Endothelial cell of umbilical vein (primary cell): ENCODE data around the gene MPL. TPM values are rescaled to one million over a fixed set of nuclear protein-coding genes. Genes with fewer than 3 reads are reported as not detected.
A peak's percentile ranks its signal among the peaks of the same experiment; 100 is the strongest.

Source experiments
- BruUV-seq: library from RNA; stranded (reverse); fragments of 400-500 nt; replicated peaks from 2 replicates; lab custom pipeline; 2021; lab: Mats Ljungman, UMichigan
- CTCF ChIA-PET: fragments of 300-600, 350-600 bp; sonication (Branson Sonifier 250); formaldehyde crosslinking; loops from one replicate; lab custom pipeline; 2021; ENCODE audit warnings: antibody characterized with exemption, inconsistent platforms; lab: Charles Lee
- POLR2A ChIA-PET: fragments of 300-600, 350-600 bp; sonication (Branson Sonifier 250); formaldehyde crosslinking; loops from one replicate; lab custom pipeline; 2021; ENCODE audit warnings: antibody characterized with exemption, inconsistent platforms; lab: Charles Lee
- DNase-seq: peaks from one replicate; pipeline ENCODE4 v3.0.0-alpha.2; 2011; ENCODE audit warnings: low read depth, low spot score
- FAIRE-seq: peaks from 2 replicates; lab custom pipeline; 2011; peaks lifted over from hg19 to GRCh38; lab: Jason Lieb, UNC
- H2AFZ ChIP-seq: 2 replicates; pipeline ENCODE4 v1.6.0; 2012; ENCODE audit warnings: low read depth, low read length, control low read depth, inconsistent platforms
- H3K27ac ChIP-seq: 2 replicates; pipeline ENCODE4 v1.5.1; 2011; ENCODE audit warnings: low read depth, mild to moderate bottlenecking, control low read depth, low read length, moderate library complexity; ENCODE audit not compliant: insufficient read depth
- H3K27me3 ChIP-seq, 2 experiments: 2 replicates each; pipeline versions ENCODE4 v1.6.0 to v1.6.1; 2011; ENCODE audit warnings: low read length in 2 of 2, mixed read lengths in 1 of 2; ENCODE audit not compliant: control insufficient read depth in 2 of 2, insufficient read depth in 2 of 2
- H3K36me3 ChIP-seq, 2 experiments: 2 replicates in 1 of 2; 3 replicates in 1 of 2; pipeline ENCODE4 v1.5.1; 2011; ENCODE audit warnings: low read length in 2 of 2, mild to moderate bottlenecking in 1 of 2, moderate library complexity in 1 of 2; ENCODE audit not compliant: control insufficient read depth in 2 of 2, insufficient read depth in 2 of 2; ENCODE audit errors: extremely low read depth in 1 of 2
- H3K4me1 ChIP-seq: 3 replicates; pipeline ENCODE4 v1.5.1; 2011; ENCODE audit warnings: mild to moderate bottlenecking, low read length; ENCODE audit not compliant: control insufficient read depth, insufficient read depth; ENCODE audit errors: extremely low read depth
- H3K4me2 ChIP-seq: 2 replicates; pipeline ENCODE4 v1.6.1; 2011; ENCODE audit warnings: low read length, control low read depth, mixed read lengths; ENCODE audit not compliant: insufficient read depth
- H3K4me3 ChIP-seq, 3 experiments: fragments of 200-600 bp in 1 of 3; sonication (generic), shearing (Covaris generic) in 1 of 3; replicated peaks in 1 of 3; 2 replicates each; pipeline ENCODE4 v1.5.1; 2011 to 2016; ENCODE audit warnings: control low read depth in 3 of 3, low read length in 3 of 3, mild to moderate bottlenecking in 2 of 3, inconsistent platforms in 1 of 3, low read depth in 1 of 3, moderate library complexity in 1 of 3; ENCODE audit not compliant: insufficient read depth in 1 of 3
- H3K79me2 ChIP-seq: 2 replicates; pipeline ENCODE4 v1.6.0; 2012; ENCODE audit warnings: low read length, inconsistent platforms; ENCODE audit not compliant: control insufficient read depth, insufficient read depth
- H3K9ac ChIP-seq: replicated peaks from 2 replicates; pipeline ENCODE3; 2011; ENCODE audit warnings: low read length, control low read depth; ENCODE audit not compliant: insufficient read depth; ENCODE audit errors: extremely low read depth
- H3K9me1 ChIP-seq: replicated peaks from 3 replicates; pipeline ENCODE4 v1.6.0; 2011; ENCODE audit warnings: mild to moderate bottlenecking, low read length; ENCODE audit not compliant: control insufficient read depth, insufficient read depth; ENCODE audit errors: extremely low read depth
- H3K9me3 ChIP-seq: replicated peaks from 2 replicates; pipeline ENCODE4 v1.5.1; 2012; ENCODE audit warnings: low read length, inconsistent platforms; ENCODE audit not compliant: control insufficient read depth, insufficient read depth
- H4K20me1 ChIP-seq: replicated peaks from 2 replicates; pipeline ENCODE3; 2011; ENCODE audit warnings: mild to moderate bottlenecking, low read length; ENCODE audit not compliant: control insufficient read depth, insufficient read depth; ENCODE audit errors: extremely low read depth
- CTCF ChIP-seq, 2 donors: IDR thresholded peaks; 1 replicate in 1 of 2; 2 replicates in 1 of 2; pipeline ENCODE4 v1.5.1; 2011; ENCODE audit warnings: low read length in 2 of 2, mild to moderate bottlenecking in 2 of 2, moderate library complexity in 2 of 2, control low read depth in 1 of 2, inconsistent platforms in 1 of 2, low read depth in 1 of 2; ENCODE audit not compliant: insufficient read depth in 1 of 2; ENCODE audit errors: extremely low read depth in 1 of 2
- EZH2 ChIP-seq: IDR thresholded peaks from 2 replicates; pipeline ENCODE4 v1.6.1; 2012; ENCODE audit warnings: borderline replicate concordance, low read depth, mild to moderate bottlenecking, moderate library complexity, low read length, inconsistent platforms; ENCODE audit not compliant: severe bottlenecking
- FOS ChIP-seq: IDR thresholded peaks from 2 replicates; pipeline ENCODE4 v1.6.1; 2011; ENCODE audit warnings: mild to moderate bottlenecking, low read length, moderate library complexity, borderline replicate concordance; ENCODE audit not compliant: insufficient read depth
- GATA2 ChIP-seq: IDR thresholded peaks from 2 replicates; pipeline ENCODE4 v1.7.0; 2011; ENCODE audit warnings: low read depth, mild to moderate bottlenecking, moderate library complexity, mixed read lengths, low read length; ENCODE audit not compliant: insufficient read length, insufficient read depth
- JUN ChIP-seq: IDR thresholded peaks from 2 replicates; pipeline ENCODE4 v1.6.1; 2011; ENCODE audit warnings: borderline replicate concordance, low read depth; ENCODE audit not compliant: insufficient read length, insufficient read depth
- MAX ChIP-seq: IDR thresholded peaks from 2 replicates; pipeline ENCODE4 v1.6.1; 2011; ENCODE audit not compliant: insufficient read depth, insufficient read length
- MYC ChIP-seq: IDR thresholded peaks from one replicate; pipeline ENCODE4 v1.6.1; 2011; ENCODE audit warnings: mild to moderate bottlenecking, low read depth, low read length
- POLR2A ChIP-seq: IDR thresholded peaks from 2 replicates; pipeline ENCODE4 v1.6.1; 2012; ENCODE audit warnings: low read depth, mild to moderate bottlenecking, control low read depth, low read length
- POLR2AphosphoS5 ChIP-seq: IDR thresholded peaks from 2 replicates; pipeline ENCODE4 v1.6.1; 2012; ENCODE audit warnings: low read depth, mild to moderate bottlenecking, control low read depth, low read length, moderate library complexity; ENCODE audit not compliant: insufficient read depth
- dilution Hi-C: fragments of 300-500 bp; cut with MboI; formaldehyde crosslinking; loops from one replicate; pipeline ENCODE4 v1.15.0; 2019; ENCODE audit warnings: low sequenced_read_pairs; ENCODE audit not compliant: extremely low pct_ligation_motif_present
- intact Hi-C: fragments of 100-400 bp; cut with micrococcal nuclease; formaldehyde crosslinking; loops from one replicate; pipeline ENCODE4 v1.10.0; 2022
- polyA plus RNA-seq, 4 experiments: library from polyadenylated mRNA; depleted of rRNA in 3 of 4; stranded (reverse) in 3 of 4; unstranded in 1 of 4; fragments of >200 nt; gene quantifications; 2 replicates each; pipeline versions ENCODE4 v1.2.1 to v1.2.3, GENCODE V29; 2011 to 2012; ENCODE audit warnings: missing spikeins in 1 of 4
- total RNA-seq: library from RNA; stranded (reverse); gene quantifications from 2 replicates; pipeline ENCODE4 v1.2.3, GENCODE V29; 2021

Gene MPL
- total and polyA plus RNA-seq, 2 donors (not counting 3 experiments of a cell fraction or from before 2014, with no cell fraction given): 0.14 to 0.24 TPM

DNA sequence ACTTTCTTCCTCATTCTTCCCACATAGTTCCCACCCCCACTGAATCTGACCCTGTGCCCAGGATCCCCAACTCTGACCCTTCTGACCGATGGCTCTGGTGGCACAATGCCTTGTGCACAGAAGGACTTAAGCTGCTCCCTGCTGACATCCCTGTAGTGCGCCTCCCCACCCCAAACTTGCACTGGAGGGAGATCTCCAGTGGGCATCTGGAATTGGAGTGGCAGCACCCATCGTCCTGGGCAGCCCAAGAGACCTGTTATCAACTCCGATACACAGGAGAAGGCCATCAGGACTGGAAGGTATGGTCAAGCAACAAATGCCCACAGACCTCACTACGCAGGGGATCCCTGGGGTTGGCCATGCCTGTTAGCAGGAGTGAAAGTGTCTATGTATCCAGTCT, 9.0 kb downstream of the MPL start:
- no peak for DNase-seq
- H3K9me1 ChIP-seq: no peaks in the 10 kb centered on the region
- dilution Hi-C loops (no loop called here), intact Hi-C loops (no loop called here)
- H3K4me3 ChIP-seq: no peak overlapping the region
- H4K20me1 ChIP-seq: no peaks in the 10 kb centered on the region
- H2AFZ ChIP-seq: no peak overlapping the region
- no peaks in the 10 kb centered on the region for H3K27me3 ChIP-seq
- no TSS peak for BruUV-seq
- no peaks in the 10 kb centered on the region for H3K9me3 ChIP-seq
- H3K4me1 ChIP-seq: peaks cover 3% of the 10 kb centered on the region
- H3K27ac ChIP-seq: no peak overlapping the region
- FAIRE-seq: no peak
- H3K4me2 ChIP-seq: no peak overlapping the region
- CTCF ChIA-PET: no interaction called here
- H3K36me3 ChIP-seq: no peaks in the 10 kb centered on the region
- no peak for TF ChIP-seq FOS
- no peak overlapping the region for H3K9ac ChIP-seq
- no peaks in the 10 kb centered on the region for H3K79me2 ChIP-seq
- POLR2A ChIA-PET: no interaction called here

DNA sequence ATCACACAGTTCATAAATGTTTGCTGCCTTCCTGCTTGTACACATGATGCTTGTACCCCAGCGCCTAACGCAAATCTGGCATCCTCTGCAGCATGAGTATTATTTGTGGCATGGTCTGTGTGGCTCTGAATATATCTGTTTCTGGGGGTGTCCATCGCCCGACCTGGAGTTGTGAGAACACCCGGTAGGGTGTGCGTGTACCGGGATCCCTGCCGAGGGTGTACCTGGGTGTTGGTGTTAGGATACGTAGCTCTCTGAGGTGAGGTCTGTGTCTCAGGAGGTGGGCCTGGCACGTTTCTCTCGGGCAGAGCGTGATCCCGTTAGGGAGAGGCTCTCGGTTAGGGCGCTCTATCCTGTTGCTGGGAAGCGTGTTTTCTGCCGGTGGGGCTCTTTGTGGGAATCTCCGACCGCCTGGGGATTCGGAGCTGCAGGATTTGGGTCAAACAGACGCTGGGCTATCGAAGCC, 10.8 kb downstream of the MPL start:
- no peaks in the 10 kb centered on the region for H3K9me3 ChIP-seq
- no peaks in the 10 kb centered on the region for H3K27me3 ChIP-seq
- no TSS peak for BruUV-seq
- H3K27ac ChIP-seq: no peak overlapping the region
- DNase-seq (no peak), FAIRE-seq (peak; percentile 24)
- H2AFZ ChIP-seq: peak overlapping the region; percentile 95
- H3K36me3 ChIP-seq: no peaks in the 10 kb centered on the region
- no peaks in the 10 kb centered on the region for H3K79me2 ChIP-seq
- H3K9me1 ChIP-seq: no peaks in the 10 kb centered on the region
- intact Hi-C loops: no loop called here
- peak overlapping the region in 2 of 3 experiments; percentile 2 to 33 for H3K4me3 ChIP-seq
- no peaks in the 10 kb centered on the region for H4K20me1 ChIP-seq
- dilution Hi-C loops: no loop called here
- CTCF ChIA-PET: interaction anchor here (0.8 to 2.0 kb wide), 4 partner anchors 10 to 121 kb away, joined by 3 to 9 read pairs (median 6); no protein-coding TSS in a partner anchor
- TF ChIP-seq JUN (no peak), POLR2A (no peak), EZH2 (no peak), FOS (no peak), CTCF (IDR thresholded peaks at IDR 0.05; ENCODE audit: extremely low read depth in 1 of 2, insufficient read depth in 1 of 2, low read depth in 1 of 2, low read length in 2 of 2) (no peak), MAX (no peak), POLR2AphosphoS5 (no peak), MYC (no peak), GATA2 (no peak)
- H3K4me1 ChIP-seq: peaks cover 3% of the 10 kb centered on the region
- H3K9ac ChIP-seq: peak overlapping the region; percentile 67
- POLR2A ChIA-PET: interaction anchor here (0.6 kb wide), 1 partner anchor 28 kb away, joined by 3 read pairs; no protein-coding TSS in a partner anchor
- peak overlapping the region; percentile 72 for H3K4me2 ChIP-seq
